GM23338 (cell line): ENCODE results near the gene C1R.

Experiments
- CREB1 ChIP-seq: fragments of 250-450 bp; sonication (Bioruptor Pico); IDR thresholded peaks from 2 replicates; pipeline ENCODE4 v1.5.0; 2020; ENCODE audit warnings: low read depth, mild to moderate bottlenecking, moderate library complexity
- EZH2 ChIP-seq: fragments of 200-600 bp; sonication (generic); IDR thresholded peaks from one replicate; pipeline ENCODE4 v1.8.0; 2017; ENCODE audit warnings: antibody characterized with exemption, mild to moderate bottlenecking, low read depth; ENCODE audit not compliant: unreplicated experiment
- POLR2AphosphoS5 ChIP-seq: IDR thresholded peaks from 2 replicates; pipeline ENCODE4 v1.6.1; 2016; ENCODE audit warnings: antibody characterized with exemption, low read depth
- TF ChIP-seq, protein P1 (sequence below), 2 experiments: fragments of 200-600 bp in 1 of 2; sonication (generic) in 1 of 2; conservative IDR thresholded peaks; 2 replicates each; pipeline versions ENCODE4 v1.5.1 to v1.6.1; 2016 to 2017; ENCODE audit warnings: antibody characterized with exemption in 2 of 2, low read depth in 2 of 2, mild to moderate bottlenecking in 2 of 2, moderate library complexity in 1 of 2
- TF ChIP-seq, protein P2 (sequence below): fragments of 250-450 bp; sonication (Bioruptor Pico); IDR thresholded peaks from 2 replicates; pipeline ENCODE4 v1.5.0; 2020; ENCODE audit warnings: mild to moderate bottlenecking, moderate library complexity

- TF ChIP-seq, protein P1, sequence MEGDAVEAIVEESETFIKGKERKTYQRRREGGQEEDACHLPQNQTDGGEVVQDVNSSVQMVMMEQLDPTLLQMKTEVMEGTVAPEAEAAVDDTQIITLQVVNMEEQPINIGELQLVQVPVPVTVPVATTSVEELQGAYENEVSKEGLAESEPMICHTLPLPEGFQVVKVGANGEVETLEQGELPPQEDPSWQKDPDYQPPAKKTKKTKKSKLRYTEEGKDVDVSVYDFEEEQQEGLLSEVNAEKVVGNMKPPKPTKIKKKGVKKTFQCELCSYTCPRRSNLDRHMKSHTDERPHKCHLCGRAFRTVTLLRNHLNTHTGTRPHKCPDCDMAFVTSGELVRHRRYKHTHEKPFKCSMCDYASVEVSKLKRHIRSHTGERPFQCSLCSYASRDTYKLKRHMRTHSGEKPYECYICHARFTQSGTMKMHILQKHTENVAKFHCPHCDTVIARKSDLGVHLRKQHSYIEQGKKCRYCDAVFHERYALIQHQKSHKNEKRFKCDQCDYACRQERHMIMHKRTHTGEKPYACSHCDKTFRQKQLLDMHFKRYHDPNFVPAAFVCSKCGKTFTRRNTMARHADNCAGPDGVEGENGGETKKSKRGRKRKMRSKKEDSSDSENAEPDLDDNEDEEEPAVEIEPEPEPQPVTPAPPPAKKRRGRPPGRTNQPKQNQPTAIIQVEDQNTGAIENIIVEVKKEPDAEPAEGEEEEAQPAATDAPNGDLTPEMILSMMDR (conservative IDR thresholded peaks at IDR 0.05; ENCODE audit: low read depth in 2 of 2), result peak in 1 of 2 experiments; percentile 25; a peak in 1 of 4 replicates
- TF ChIP-seq CREB1 (CRISPR knock-in tag) (no peak), POLR2AphosphoS5 (no peak), EZH2 (no peak)
- TF ChIP-seq, protein P2, sequence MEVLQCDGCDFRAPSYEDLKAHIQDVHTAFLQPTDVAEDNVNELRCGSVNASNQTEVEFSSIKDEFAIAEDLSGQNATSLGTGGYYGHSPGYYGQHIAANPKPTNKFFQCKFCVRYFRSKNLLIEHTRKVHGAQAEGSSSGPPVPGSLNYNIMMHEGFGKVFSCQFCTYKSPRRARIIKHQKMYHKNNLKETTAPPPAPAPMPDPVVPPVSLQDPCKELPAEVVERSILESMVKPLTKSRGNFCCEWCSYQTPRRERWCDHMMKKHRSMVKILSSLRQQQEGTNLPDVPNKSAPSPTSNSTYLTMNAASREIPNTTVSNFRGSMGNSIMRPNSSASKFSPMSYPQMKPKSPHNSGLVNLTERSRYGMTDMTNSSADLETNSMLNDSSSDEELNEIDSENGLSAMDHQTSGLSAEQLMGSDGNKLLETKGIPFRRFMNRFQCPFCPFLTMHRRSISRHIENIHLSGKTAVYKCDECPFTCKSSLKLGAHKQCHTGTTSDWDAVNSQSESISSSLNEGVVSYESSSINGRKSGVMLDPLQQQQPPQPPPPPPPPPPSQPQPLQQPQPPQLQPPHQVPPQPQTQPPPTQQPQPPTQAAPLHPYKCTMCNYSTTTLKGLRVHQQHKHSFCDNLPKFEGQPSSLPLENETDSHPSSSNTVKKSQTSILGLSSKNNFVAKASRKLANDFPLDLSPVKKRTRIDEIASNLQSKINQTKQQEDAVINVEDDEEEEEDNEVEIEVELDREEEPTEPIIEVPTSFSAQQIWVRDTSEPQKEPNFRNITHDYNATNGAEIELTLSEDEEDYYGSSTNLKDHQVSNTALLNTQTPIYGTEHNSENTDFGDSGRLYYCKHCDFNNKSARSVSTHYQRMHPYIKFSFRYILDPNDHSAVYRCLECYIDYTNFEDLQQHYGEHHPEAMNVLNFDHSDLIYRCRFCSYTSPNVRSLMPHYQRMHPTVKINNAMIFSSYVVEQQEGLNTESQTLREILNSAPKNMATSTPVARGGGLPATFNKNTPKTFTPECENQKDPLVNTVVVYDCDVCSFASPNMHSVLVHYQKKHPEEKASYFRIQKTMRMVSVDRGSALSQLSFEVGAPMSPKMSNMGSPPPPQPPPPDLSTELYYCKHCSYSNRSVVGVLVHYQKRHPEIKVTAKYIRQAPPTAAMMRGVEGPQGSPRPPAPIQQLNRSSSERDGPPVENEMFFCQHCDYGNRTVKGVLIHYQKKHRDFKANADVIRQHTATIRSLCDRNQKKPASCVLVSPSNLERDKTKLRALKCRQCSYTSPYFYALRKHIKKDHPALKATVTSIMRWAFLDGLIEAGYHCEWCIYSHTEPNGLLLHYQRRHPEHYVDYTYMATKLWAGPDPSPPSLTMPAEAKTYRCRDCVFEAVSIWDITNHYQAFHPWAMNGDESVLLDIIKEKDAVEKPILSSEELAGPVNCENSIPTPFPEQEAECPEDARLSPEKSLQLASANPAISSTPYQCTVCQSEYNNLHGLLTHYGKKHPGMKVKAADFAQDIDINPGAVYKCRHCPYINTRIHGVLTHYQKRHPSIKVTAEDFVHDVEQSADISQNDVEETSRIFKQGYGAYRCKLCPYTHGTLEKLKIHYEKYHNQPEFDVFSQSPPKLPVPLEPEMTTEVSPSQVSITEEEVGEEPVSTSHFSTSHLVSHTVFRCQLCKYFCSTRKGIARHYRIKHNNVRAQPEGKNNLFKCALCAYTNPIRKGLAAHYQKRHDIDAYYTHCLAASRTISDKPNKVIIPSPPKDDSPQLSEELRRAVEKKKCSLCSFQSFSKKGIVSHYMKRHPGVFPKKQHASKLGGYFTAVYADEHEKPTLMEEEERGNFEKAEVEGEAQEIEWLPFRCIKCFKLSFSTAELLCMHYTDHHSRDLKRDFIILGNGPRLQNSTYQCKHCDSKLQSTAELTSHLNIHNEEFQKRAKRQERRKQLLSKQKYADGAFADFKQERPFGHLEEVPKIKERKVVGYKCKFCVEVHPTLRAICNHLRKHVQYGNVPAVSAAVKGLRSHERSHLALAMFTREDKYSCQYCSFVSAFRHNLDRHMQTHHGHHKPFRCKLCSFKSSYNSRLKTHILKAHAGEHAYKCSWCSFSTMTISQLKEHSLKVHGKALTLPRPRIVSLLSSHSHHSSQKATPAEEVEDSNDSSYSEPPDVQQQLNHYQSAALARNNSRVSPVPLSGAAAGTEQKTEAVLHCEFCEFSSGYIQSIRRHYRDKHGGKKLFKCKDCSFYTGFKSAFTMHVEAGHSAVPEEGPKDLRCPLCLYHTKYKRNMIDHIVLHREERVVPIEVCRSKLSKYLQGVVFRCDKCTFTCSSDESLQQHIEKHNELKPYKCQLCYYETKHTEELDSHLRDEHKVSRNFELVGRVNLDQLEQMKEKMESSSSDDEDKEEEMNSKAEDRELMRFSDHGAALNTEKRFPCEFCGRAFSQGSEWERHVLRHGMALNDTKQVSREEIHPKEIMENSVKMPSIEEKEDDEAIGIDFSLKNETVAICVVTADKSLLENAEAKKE (CRISPR knock-in tag), result no peak
Observed at GRCh38 chr12:7078163-7078562, 14.1 kb downstream of the C1R start.
